Activated T-cell treated with anti-CD3 and anti-CD28 coated beads for 4 hours (primary cell): ENCODE data around the gene VMAC.
A peak's percentile ranks its signal among the peaks of the same experiment; 100 is the strongest.
"Not testable (repeated sequence)": the region's sequence is repeated elsewhere in the genome, so short reads cannot be mapped to it uniquely, and the experiment has no call there.

Experiments
- DNase-seq: peaks from one replicate; pipeline ENCODE4 v3.0.0-alpha.2; 2020

VMAC gene, protein sequence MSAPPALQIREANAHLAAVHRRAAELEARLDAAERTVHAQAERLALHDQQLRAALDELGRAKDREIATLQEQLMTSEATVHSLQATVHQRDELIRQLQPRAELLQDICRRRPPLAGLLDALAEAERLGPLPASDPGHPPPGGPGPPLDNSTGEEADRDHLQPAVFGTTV

DNA sequence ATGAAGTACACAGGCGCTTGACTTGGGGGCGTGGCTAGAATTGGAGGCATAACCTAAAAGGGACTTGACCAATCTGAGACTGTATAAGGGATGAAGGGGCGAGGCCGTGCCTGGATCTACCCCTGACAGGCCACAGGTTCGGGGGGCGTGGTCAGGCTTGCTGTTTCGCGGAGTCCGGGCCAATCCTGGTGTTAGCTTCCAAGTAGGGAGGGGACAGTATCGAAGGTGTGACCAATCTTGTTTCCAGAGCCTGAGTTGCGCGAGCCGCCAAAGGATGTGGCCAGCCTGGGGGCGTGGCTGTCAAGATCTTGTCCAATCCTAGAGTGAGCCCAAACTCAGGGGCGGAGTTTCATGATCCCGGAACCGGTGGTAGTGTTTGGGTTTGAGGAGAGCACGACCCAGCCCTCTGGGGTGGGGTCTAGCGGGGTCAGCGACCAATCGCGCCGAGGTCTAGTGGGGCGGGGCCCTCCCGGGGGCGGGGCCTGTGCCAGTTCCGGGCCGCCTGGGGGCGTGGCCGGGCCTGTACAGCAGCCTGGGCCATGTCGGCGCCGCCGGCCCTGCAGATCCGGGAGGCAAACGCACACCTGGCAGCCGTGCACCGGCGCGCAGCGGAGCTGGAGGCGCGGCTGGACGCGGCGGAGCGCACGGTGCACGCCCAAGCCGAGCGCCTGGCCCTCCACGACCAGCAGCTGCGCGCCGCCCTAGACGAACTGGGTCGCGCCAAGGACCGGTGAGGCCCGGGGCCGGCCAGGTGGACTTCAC lies at the start of gene VMAC:
TSS of gene VMAC (plus strand) at position 521 of the 762 bp plus-strand sequence. CDS start at position 540, 19 bp downstream.
- DNase-seq, result peak; percentile 100

DNA sequence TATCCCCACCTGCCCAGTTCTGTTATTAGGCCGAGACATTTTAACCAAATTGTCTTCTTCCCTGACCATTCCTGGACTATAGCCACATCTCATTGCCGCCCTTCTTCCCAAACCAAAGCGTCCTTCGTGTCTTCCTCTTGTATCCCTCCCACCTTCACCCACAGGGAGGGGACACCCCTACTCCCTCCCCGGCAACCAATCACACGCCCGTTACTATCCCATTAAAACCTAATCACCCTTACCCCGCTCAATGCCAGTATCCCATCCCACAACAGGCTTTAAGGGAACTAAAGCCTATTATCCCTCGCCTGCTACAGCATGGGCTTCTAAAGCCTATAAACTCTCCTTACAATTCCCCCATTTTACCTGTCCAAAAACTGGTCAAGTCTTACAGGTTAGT lies 49.5 kb upstream of the VMAC start:
- not testable (repeated sequence) for DNase-seq

DNA sequence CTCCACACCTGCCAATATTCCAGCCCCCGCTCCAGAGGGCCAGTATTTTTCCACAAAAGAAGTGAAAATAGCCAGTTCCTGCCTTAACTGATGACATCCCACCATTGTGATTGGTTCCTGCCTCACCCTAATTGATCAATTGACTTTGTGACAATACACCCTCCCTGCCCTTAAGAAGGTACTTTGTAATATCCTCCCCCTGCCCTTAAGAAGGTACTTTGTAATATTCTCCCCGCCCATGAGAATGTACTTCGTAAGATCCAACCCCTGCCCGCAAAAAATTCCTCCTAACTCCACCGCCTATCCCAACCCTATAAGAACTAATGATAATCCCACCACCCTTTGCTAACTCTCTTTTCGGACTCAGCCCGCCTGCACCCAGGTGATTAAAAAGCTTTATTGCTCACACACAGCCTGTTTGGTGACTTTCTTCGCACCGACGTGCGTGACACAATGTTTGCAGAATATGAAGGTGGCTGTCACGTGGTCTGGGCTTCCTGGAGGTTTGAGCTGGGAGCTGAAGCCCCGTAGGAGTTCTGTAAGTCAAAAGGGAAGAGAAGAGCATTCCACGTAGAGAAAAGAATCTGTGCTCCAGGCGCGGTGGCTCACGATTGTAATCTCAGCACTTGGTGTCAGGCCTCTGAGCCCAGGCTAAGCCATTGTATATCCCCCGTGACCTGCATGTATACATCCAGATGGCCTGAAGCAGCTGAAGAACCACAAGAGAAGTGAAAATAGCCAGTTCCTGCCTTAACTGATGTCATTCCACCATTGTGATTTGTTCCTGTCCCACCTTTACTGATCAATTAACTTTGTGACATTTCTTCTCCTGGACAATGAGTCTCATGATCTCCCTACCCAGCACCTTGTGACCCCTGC lies 47.2 kb upstream of the VMAC start:
- no peak for DNase-seq

DNA sequence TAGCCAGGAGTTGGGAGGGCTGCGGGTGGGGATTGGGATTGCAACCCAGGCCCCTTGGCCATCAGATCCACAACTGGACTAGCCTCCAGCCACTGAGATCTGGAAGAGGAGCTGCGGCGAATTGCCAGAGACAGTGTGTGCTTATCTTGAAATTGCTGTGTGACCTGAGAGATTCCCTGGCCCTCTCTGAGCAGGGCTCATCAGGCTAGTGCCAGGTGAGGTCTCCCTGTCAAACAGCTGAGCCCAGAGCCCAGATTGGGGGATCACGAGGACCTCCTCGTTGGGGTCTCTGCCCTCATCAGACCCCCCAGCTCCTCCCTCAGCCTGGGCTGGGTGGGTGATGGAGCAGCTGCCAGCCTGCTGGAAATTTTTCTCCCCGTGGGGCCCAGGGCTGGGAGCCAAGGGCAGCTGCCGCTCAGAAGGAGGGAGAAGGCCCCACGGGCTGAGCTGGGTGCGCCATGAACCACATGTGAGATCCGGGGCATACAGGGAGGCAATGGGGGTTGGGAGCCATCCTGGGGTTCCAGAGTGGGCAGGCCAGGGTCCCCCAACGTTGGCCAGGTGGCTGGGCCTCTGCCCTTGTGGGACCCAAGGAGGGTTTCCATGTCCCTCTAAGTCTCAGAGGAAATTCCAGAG lies 41.5 kb upstream of the VMAC start:
- DNase-seq, result no peak

DNA sequence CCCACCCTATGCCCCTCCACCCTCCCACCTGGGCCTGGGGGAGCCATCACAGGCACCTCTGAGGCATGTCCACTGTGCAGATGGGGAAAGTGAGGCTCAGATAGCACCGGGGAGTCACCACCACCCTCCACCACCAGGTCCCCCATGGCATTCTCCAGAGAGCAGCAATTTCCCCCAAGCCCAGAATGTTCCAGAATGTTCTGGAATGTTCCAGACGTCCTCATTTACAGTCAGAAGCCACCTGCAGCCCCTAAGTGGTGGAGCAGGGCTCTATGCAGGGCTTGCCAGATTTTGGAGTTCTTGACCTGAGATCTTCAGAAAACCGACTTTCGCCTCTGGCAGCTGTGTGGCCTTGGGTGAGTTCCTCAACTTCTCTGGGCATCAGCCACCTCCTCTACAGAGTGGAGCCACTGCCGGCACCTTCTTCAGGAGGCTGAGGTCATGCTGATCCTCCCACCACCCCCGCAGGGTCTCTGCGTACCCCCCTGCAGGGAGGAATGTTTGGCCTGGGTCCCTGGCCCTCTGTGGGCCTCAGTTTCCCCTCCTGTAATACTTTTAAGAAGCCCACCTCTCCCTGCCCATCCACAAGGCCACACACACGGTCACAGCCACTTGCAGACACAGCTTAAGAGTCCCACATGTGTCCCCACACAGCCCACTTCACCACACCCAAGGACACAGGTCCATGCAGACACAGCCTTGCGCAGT lies 40.5 kb upstream of the VMAC start:
- no peak for DNase-seq

DNA sequence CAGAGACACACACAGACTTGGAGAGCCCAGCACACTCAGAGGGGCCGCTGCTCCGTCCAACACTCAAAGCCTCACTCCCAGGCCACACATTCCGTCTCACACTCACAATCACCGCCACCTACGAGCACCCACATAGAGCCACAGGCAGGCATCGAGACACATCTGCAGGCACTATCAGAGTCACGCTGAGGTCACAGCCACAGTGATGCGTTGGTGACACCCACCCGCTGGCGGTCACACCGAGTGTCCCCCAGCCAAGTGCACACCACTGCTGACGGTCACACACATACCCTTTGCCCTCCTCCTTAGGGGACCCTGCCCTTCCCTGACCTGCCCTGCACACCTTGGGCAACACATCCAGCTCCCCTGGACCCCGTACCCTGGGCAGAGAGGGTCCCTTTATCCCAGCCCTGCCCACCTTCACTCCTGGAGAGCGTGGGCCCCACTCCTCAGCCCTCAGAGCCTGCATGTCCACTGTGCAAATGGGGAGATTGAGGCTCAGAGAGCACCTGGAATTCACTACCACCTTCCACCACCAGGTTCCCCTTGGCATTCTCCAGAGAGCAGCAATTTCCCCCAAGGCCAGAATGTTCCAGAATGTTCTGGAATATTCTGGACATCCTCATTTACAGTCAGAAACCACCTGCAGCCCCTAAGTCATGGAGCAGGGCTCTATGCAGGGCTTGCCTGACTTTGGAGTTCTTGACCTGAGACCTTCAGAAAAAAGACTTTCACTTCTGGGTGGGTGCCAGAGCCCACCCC lies 39.8 kb upstream of the VMAC start:
- DNase-seq, result no peak

DNA sequence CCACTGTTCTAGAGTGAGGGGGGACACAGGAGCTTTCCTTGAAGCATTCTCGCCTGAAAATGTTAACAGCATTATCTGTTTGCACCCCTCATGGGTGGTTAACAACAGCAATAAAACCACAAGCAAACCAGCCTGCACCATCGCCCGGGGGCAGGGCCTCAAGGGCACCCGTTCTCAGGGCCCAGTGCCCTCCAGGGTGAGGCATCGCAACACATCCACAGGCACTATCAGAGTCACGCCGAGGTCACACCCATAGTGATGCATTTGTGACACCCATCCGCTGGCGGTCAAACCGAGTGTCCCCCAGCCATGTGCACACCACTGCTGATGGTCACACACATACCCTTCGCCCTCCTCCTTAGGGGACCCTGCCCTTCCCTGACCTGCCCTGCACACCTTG lies 38.9 kb upstream of the VMAC start:
- no peak for DNase-seq

DNA sequence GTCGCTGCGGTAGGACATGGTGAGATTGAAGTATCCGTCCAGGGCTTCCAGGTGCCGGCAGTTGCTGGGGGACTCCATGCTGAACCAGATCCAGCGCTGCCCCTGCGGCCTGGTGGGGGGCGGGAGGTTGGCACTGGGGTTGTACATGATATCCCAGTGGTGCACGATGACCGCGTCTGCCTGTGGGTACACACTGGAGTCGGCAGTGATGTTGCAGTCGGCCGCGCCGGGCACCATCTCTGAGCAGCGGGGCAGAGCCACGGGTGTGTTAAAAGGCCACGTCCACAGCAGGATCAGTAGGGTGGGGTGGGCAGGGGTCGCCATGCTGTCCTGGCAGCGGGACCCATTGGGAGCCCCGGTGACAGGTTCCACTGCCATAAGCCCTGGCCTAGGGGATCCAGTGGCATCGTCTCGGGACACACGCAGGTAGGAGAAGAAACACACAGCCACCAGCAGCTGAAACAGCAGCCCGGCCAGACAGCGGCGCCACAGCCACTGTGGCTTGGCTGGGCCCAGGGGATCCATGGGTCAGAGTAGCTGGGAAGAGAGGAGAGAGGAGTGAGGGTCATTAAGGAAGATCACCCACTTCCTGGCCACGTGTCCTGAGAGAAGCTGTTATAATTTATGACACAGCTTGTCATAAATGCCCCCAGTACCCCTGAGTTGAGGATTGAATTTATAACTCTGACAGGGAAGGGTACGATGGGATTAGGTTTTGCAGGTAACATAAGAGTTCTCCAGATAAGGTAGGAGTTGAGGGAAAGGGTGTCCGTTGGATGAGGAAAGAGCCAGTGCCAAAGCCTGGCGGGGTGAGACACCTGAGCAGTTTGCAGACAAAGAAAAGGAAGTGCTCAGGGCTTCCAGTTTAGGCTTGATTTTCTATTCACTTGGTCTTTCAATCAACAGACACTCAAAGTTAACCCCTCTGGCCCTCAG lies 37.2 kb upstream of the VMAC start:
- no peak for DNase-seq

DNA sequence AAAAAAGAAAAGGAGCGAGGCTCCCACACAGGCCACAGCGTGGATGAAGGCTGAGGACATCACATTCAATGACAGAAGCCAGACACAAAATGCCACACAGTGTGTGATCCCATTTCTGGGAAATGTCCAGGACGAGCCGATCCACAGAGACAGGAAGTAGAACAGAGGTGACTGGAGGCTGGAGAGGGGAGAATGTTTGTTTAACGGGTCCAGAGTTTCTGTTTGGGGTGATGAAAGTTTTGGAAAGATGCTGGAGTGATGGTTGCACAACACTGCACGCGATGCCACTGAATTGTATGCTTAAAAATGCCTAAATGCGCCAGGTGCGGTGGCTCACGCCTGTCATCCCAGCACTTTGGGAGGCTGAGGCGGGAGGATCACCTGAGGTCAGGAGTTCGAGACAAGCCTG lies 33.7 kb upstream of the VMAC start:
- DNase-seq, result no peak

DNA sequence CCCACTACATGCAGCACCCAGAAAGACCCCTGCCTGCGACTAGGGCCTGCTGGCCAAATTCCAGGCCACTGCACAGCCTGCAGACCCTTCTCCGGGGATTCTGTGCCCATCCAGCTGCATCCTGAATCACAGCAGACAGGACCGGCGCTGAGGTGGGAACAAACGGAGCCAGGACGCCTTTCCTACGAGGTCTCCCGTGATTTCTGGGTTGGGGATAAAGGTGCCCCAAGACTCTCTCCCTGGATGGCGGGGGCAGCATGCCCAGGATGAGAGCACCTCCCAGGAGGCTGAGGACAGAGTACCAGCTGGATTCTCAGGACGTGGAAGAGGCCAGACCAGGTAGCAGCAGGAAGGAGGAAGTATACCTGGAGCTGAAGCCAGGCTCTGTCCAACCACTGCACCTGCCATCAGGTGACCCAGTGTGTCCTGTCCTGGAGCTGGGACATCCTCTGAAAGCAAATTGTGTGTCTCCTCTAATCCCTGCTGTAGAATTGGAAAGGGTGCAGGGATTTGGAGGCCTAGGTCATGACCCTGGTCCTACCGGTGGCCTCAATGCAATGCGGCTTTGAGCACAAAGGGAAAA lies 31.0 kb upstream of the VMAC start:
- no peak for DNase-seq

DNA sequence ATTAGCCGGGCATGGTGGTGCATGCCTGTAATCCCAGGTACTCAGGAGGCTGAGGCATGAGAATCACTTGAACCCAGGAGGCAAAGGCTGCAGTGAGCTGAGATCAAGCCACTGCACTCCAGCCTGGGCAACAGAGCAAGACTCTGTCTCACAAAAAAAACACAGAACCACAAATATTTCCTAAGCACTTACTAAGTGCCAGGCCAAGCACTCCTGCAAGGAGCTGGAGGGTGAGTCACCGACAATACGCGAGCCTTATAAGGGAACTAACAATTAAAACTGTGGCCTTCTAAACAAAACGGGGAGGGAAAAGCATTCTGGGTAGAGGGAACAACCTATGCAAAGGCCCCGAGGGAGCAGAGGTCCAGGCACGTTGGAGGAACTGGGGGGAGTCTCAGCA lies 30.2 kb upstream of the VMAC start:
- not testable (repeated sequence) for DNase-seq

DNA sequence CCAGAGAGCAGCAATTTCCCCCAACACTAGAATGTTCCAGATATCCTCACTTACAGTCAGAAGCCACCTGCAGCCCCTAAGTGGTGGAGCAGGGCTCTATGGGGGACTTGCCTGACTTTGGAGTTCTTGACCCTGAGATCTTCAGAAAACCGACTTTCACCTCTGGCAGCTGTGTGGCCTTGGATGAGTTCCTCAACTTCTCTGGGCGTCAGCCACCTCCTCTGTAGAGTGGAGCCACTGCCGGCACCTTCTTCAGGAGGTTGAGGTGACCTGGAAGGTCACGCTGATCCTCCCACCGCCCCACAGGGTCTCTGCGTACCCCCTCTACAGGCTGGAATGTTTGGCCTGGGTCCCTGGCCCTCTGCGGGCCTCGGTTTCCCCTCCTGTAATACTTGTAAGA lies 27.2 kb upstream of the VMAC start:
- no peak for DNase-seq

DNA sequence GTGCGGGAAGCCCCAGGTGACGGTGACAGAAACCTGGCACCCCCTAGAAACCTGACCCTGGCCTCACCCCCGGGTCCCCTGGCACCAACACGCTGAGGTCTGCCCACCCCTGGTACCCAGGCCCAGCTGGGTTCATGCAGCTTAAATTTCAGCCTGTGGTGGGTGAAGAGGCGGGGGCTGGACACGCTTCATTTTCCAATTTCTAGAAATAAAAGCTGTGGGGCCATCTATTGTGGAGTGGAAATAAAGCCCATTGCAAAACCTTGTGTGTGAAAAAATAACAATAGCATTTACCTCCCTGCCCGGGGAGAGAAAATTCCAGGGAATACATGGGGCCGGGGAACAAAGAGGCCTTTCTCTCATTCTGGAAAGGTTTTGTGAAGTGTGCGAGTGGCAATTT lies 26.8 kb upstream of the VMAC start:
- DNase-seq, result no peak

DNA sequence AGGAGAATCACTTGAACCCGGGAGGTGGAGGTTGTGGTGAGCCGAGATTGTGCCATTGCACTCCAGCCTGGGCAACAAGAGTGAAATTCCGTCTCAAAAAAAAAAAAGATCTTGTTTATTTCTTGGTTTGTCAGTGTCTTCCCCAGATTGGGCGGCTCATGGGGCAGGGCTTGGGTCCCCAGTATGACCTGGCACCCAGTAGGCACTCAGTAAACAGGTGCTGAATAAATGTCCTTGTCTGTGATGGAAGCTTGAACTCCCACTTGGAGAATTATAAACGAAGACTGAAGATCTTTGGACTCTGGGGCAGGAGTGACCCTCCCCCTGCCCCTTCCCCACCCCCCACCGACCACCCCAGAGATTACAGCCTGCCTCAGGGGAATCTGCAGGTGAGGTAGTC lies 24.5 kb upstream of the VMAC start:
- DNase-seq, result no peak

DNA sequence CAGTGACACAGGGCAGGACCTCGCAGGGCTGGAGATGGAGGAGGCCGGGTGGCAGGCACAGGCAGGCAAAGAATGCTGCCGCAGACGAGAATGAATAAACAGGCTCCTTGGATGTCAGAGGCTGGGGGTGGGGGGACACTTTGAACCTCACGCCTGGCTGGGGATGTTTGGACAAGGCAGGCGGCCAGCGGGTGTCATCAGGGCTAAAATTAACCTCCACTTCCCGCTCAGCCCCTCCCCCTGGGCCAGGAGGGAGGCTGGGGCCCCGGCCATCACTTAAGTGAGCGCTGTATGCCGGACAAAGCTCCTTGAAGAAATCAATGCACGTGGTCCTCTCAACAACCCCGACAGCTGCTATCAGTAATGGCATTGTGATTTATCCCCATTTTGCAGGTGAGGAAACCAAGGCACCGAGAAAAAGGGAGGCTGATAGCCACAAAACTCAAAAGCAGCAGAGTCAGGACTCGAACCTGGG lies 24.0 kb upstream of the VMAC start:
- DNase-seq, result no peak

DNA sequence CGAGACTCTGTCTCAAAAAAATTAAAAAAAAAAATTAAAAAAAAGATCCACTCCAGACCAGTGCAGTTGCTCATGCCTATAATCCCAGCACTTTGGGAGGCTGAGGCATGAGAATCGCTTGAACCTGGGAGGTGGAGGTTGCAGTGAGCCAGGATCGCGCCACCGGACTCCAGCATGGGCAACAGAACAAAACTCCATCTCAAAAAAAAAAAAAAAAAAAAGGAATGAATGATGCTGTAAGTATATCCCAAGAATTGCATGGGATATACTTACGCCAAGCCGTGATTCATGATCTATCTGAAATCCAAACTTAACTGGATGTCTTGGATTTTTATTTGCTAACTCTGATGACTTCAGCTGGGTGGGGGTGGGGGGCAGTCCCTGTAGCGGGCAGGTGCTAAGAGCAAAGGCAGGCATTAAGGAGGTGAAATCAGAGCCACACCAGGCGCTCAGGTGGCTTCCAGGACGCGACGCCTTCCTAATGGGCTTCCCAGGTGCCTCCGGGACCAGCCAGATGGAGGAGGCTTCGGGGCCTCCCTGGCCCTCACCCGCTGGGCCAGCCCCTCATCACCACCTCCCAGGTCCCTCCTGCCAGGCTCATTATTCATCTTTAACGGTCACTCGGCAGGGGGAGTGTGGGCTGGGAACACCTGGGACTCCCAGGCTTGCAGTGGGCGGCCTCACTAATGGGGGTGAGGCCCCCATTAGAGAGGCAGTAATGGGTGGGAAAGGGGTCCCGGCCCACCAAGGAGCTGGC lies 23.0 kb upstream of the VMAC start:
- no peak for DNase-seq

DNA sequence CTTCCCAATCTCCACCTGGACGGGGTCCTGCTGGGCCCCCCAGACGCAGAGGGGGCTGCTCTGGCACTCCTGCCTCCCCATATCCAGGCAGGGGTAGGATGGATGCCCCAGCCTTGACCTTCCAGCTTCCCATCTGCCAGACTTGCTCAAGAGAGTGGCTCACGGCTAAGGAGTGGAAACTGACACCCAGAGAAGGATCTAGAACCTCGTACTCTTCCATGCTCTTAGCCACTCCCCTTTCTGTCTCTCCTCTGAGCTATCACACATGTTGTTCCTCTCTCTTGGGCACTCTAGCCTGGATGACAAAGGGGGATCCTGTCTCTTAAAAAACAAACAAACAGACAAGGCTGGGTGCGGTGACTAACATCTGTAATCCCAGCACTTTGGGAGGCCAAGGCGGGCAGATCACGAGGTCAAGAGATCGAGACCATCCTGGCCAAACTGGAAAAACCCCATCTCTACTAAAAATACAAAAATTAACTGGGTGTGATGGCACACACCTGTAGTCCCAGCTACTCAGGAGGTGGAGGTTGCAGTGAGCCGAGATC lies 22.2 kb upstream of the VMAC start:
- no peak for DNase-seq

DNA sequence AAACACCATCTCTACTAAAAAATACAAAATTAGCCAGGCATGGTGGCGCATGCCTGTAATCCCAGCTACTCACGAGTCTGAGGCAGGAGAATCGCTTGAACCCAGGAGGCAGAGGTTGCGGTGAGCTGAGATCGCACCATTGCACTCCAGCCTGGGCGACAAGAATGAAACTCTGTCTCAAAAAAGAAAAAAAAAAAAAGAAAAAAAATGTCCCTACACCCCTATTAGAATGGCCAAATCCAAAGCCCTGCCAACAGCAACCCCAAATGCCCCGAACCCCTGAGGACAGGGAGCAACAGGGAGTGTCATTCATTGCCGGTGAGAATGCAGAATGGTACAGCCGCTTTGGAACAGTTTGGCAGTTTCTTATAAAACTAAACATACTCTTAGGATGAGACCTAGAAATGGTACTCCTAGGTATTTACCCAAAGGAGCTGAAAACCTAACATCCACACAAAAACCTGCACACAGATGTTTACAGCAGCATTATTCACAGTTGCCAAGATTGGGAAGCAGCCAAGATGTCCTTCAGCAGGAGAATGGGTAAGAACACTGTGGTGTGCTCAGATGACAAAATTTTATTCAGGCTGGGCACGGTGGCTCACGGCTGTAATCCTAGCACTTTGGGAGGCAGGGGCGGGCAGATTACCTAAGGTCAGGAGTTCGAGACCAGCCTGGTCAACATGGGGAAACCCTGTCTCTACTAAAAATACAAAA lies 21.4 kb upstream of the VMAC start:
- DNase-seq, result not testable (repeated sequence)
